ENCODE data around the gene PCDHA7.

DNA sequence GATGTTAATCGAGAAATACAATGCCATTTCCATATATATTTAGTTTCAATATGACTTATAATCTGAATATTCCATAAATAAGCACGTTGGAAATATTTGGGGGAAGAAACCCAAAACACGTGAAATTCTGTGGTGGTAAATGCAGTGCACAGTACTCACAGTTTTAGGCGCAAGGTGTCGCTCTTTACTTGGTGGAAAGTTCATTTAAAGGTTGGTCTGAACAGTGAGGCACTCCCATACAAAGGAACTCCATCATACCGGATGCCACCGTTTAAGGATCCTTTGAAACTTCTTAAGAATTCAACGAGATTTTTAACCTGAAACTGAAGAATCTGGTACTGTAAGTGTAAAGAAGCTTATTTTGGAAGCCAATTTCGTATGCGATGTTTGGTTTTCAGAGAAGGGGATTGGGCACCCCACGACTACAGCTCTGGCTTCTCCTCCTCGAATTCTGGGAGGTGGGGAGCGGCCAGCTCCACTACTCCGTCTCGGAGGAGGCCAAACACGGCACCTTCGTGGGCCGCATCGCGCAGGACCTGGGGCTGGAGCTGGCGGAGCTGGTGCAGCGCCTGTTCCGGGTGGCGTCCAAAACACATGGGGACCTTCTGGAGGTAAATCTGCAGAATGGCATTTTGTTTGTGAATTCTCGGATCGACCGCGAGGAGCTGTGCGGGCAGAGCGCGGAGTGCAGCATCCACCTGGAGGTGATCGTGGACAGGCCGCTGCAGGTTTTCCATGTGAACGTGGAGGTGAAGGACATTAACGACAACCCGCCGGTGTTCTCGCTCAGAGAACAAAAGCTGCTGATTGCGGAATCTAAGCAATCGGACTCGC is 34.9 kb downstream of the PCDHA7 start, which contains the start of gene PCDHA11:
- TF ChIP-seq, protein P1, sequence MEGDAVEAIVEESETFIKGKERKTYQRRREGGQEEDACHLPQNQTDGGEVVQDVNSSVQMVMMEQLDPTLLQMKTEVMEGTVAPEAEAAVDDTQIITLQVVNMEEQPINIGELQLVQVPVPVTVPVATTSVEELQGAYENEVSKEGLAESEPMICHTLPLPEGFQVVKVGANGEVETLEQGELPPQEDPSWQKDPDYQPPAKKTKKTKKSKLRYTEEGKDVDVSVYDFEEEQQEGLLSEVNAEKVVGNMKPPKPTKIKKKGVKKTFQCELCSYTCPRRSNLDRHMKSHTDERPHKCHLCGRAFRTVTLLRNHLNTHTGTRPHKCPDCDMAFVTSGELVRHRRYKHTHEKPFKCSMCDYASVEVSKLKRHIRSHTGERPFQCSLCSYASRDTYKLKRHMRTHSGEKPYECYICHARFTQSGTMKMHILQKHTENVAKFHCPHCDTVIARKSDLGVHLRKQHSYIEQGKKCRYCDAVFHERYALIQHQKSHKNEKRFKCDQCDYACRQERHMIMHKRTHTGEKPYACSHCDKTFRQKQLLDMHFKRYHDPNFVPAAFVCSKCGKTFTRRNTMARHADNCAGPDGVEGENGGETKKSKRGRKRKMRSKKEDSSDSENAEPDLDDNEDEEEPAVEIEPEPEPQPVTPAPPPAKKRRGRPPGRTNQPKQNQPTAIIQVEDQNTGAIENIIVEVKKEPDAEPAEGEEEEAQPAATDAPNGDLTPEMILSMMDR (IDR thresholded peaks at IDR 0.05): peak in 3 of 4 donors; percentile 15 to 39 (median 21)
- TF ChIP-seq POLR2A (IDR thresholded peaks at IDR 0.05): no peak

All from right lobe of liver (tissue), 4 donors.